IPS-18c (cell line): ENCODE measurements around the gene MVB12B.
"Not testable (repeated sequence)": the region's sequence is repeated elsewhere in the genome, so short reads cannot be mapped to it uniquely, and the experiment has no call there.

Source experiments
- H3K4me3 ChIP-seq: 2 replicates; pipeline ENCODE4 v1.7.0; 2013; ENCODE audit warnings: low read depth, mild to moderate bottlenecking, low read length, moderate library complexity; ENCODE audit not compliant: insufficient read depth
- H3K9me3 ChIP-seq: one replicate; pipeline ENCODE4 v1.6.1; 2013; ENCODE audit warnings: mild to moderate bottlenecking, low read length, moderate library complexity; ENCODE audit not compliant: control insufficient read depth, insufficient read depth

MVB12B gene, protein sequence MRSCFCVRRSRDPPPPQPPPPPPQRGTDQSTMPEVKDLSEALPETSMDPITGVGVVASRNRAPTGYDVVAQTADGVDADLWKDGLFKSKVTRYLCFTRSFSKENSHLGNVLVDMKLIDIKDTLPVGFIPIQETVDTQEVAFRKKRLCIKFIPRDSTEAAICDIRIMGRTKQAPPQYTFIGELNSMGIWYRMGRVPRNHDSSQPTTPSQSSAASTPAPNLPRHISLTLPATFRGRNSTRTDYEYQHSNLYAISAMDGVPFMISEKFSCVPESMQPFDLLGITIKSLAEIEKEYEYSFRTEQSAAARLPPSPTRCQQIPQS

DNA sequence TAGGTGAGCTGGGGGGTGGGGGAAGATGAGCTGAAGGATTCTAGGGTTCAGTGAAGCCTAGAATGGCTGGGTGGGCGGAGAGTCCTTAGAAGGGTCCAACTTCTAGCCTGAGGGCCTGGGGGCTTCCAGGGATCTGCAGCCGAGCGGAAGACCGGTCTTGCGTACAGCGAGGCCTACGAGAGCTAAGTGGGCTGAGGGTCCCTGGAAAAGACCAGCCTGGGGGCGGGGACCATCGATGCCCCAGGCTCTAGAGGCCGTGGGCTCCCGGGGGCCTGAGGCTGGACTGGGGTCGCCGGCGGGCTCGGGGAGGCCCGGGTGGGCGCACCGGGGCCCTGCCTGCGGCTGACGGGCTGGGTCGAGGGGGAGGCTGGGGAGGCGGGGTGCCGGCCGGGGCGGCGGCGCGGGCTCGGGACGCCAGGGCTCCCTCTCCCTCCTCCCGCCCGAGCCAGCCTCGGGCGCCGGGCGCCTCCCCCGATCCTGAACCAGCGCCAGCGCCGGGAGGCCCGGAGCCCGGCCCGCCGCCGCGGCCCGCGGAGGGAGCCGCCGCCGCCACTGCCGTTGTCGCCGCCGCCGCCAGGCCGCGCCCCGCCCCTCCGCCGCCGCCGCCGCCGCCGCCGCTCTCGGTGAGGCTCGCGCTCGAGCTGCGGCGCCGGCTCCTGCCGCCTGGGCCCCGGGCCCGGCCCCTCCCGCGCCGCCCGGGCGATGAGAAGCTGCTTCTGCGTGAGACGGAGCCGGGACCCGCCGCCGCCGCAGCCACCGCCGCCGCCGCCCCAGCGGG lies at the start of gene MVB12B:
TSS of gene MVB12B (plus strand) at position 602 of the 778 bp plus-strand sequence. CDS start at position 703, 101 bp downstream.
- Histone ChIP-seq H3K4me3 (peak within 1 kb of the TSS; percentile 52), H3K9me3 (no peaks in the 10 kb centered on the region)

DNA sequence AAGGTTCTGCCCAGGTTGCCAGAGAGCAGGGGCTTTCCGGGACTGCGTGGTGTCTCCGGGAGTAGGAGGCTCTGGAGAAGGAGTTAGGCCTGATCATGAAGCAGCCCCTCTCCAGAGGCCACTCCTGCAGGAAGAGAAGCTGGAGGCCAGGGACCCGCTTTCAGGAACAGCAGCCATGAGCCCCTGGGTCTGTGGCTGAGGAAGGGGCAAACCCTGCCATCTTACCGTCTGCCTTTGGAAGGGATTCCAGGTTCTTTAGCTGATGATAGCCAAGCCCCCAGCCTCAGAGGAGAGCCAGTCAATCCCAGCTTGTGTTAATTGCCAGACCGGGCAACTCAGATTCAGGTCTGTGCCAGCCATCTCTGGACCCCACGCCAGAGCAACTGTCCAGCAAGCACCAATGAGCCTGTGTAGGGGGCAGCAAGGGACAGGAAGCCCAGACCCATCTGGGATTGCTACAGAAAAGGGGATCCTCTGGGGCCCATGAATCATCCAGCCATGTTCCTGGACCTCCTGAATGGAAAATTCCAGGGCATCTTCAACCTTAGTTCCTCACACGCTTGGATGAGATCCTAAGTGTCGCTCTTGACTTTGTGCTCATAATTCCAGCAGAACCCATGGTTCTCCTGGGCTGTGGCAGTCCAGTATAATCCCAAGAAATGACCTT lies 42.7 kb upstream of the MVB12B start:
- H3K9me3 ChIP-seq: no peaks in the 10 kb centered on the region
- H3K4me3 ChIP-seq: no peak overlapping the region

DNA sequence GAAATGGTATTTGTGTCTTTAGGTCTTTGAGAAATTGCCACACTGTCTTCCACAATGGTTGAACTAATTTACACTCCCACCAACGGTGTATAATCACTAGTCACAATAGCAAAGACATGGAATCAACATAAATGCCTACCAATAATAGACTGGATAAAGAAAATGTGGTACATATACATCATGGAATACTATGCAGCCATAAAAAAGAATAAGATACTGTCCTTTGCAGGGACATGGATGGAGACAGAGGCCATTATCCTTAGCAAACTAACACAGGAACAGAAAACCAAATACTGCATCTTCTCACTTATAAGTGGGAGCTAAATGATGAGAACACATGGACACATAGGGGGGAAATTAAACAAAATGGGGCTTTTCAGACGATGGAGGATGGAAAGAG lies 41.0 kb upstream of the MVB12B start:
- not testable (repeated sequence) for H3K4me3 ChIP-seq, H3K9me3 ChIP-seq

DNA sequence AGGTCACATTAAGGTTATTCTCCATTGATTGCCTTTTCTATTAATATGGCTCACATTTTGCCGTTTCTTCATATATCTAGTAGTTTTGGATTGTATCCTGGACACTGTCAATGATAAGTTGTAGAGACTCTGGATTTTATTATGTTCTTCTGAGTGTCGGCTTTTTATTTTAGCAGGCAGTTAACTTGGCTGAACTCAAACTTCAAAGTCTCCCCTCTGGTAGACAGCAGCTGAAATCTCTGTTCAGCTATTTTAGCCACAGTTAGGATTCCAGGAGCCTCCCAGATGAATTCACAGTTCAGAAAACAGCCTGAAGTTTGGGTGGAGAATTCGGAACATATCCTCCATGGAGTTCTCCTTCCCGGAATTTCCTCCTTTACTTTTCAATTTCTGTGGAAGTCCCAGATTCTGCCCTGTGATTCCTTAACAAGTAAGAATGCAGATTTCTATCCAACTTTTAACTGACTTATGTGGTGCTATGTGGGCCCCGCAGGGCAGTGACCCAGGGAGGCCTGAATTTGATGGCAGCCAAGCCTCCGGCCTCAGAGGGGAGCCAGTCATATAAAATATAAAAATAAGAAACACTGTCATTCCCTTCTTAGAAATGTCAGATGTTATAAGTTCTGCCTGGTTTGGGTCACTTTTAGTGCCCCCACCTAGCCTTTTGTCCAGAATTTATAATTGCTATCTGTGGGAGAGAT lies 39.3 kb upstream of the MVB12B start:
- no peaks in the 10 kb centered on the region for H3K9me3 ChIP-seq

DNA sequence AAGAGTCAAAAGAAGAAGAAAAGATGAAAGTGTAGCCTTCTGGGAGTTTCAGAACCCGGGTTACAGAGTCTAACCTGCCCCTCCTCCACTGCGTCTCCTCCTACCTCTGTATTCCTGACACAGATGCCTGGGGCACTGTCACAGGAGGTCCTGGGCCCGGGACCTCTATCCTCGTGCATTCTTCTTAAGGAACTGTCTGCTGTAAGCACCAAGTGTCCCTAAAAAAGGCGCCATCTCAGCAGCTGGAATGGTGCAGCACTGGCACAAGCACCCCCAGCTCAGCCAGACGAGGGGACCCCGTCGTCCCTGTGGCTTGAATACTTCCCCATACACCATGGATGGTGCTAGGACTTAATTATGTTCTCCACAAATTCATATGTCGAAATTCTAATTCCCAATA lies 35.8 kb upstream of the MVB12B start:
- Histone ChIP-seq H3K9me3 (no peaks in the 10 kb centered on the region), H3K4me3 (no peak overlapping the region)

More for the DNA sequence above, 39.3 kb upstream of the MVB12B start:
- H3K4me3 ChIP-seq: no peak overlapping the region

DNA sequence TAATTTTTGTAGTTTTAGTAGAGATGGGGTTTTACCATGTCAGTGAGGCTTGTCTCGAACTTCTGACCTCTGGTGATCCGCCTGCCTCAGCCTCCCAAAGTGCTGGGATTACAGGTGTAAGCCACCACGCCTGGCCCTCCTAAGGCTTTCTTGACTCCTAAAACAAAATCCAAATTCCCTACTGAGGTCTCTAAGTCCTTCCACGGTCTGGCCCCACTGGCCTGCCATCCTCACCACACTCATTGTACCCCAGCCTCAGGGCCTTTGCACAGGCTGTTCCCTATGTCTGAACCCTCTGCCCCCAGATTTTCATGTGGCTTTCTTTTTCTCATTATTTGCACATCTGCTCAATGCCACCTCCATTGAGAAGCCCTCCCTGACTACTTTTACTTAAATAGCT lies 34.7 kb upstream of the MVB12B start:
- no peaks in the 10 kb centered on the region for H3K9me3 ChIP-seq
- no peak overlapping the region for H3K4me3 ChIP-seq

DNA sequence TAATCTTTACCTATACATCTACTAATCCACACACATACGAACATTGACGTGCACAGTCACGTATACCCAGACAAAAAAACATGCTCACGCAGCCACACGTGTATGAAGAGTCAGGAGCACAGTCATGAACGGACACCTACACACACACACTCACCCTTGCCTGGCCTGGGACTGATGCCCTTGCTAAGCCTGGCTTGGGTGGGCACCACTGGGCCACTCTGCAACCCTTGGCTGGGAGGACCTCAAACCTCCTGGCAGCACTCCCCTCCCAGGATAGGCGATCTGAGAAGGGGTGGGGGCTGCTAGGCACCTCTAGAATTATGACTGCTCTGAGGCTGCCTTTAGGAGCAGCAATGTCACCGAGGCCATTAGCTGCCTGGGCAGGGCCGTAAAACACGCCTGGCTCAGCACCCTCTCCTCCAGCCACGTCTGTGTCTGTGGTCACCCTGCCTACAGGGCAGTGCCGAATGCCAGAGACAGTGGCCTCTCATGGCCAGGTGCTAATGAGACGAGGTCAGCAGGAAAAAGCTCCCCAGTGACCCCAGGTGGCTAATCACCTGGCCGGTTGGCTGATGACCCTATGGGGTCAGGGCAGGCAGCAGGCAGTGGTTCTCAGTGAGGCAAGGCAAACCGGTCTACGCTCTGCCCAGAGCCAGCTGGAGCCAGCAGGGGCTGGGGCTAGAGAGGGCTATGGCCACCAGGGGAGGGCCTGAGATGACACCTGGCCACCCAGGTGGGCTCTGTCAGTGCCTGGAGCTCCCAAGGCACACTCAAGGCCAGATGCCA lies 33.7 kb upstream of the MVB12B start:
- no peak overlapping the region for H3K4me3 ChIP-seq
- H3K9me3 ChIP-seq: no peaks in the 10 kb centered on the region

DNA sequence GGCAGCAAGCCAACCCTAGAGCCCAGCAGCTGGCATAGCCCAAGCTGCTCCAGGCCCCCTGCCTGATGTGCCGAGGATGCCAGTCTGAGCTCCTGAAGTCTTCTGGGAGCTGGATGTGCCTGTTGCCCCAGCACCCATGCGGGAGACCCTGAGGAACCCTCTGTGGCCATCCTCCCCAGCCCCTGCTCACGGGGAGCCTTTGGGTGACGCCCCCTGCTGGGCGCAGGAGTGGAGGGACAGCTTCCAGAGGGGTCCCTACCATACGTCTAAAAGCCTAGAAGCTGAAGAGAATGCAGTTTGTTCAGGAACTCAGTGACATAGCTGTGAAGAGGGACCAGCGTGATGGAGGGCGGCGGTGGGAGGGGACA lies 33.1 kb upstream of the MVB12B start:
- Histone ChIP-seq H3K4me3 (no peak overlapping the region), H3K9me3 (no peaks in the 10 kb centered on the region)

DNA sequence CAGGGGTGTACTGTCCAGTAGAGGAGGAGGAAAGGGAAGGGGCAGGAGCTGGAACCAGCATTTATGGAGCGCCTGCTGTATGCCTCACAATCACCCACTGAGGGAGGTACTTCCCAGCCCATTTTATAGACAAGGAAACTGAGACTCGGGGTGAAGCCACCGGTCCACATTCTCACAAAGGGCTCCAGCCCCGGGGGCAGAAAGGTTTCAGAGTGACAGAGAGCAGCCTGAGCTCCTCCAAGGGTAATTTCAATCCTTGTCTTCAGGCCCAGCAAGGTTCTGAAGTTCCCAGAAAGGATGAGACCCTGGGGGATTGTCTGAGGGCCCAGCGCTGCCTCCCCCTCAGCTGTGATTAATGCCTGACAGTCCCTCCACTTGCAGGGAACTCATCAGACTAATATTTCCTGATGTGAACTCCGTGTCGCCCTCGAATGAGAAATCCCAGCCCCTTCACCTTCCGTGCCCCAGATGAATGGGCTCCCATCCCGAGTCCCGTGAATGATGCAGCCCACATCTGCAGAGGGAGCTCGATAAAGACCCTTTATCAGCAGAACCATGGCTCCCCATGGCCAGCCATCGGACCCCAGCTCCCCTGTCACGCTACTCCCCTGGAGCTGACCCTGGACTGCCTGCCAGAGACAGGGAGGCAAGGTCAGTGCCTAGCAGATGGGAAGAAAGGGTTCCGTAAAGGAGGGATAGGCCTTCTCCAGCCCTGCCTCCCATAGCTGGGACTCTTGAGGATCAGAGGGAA lies 32.1 kb upstream of the MVB12B start:
- no peaks in the 10 kb centered on the region for H3K9me3 ChIP-seq
- H3K4me3 ChIP-seq: no peak overlapping the region

DNA sequence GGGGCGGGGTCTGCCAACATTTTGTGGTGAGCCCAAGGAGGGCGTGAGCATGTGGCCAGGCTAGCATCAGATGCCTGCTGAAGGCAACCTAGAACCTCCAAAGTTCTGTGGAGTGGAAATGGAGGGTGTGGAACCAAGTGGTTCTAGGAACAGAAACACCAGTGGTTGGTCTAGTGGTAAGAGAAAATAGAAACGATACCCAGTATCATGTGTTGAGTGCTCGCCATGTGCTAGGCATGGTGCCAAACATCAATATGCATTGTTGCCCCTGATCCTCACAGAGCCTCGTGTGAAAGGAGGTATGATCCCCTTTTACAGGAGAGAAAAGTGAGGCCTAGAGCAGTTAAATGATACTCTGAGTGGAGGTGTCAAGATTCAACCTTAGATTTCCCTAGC lies 31.5 kb upstream of the MVB12B start:
- H3K4me3 ChIP-seq: no peak overlapping the region
- H3K9me3 ChIP-seq: no peaks in the 10 kb centered on the region

DNA sequence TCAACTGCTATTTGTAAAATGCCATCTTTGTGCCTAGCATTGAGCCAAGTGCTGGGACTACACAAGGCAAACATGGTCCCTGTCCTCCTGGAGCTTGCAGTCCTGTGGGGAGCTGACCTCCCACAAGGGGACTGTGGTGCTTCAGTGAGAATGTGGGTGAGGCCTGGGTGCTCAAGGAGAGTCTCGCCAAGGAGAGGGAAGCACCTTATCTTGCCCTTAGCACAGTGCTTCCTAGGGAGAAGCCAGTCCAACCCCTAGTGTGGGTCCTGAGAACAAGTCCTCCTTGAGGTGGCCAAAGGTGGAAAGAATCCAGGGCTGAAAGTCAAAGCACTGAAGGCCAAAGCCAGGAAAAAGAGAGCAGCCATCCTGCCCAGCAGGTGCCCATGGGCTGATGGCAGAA lies 31.1 kb upstream of the MVB12B start:
- Histone ChIP-seq H3K4me3 (no peak overlapping the region), H3K9me3 (no peaks in the 10 kb centered on the region)

DNA sequence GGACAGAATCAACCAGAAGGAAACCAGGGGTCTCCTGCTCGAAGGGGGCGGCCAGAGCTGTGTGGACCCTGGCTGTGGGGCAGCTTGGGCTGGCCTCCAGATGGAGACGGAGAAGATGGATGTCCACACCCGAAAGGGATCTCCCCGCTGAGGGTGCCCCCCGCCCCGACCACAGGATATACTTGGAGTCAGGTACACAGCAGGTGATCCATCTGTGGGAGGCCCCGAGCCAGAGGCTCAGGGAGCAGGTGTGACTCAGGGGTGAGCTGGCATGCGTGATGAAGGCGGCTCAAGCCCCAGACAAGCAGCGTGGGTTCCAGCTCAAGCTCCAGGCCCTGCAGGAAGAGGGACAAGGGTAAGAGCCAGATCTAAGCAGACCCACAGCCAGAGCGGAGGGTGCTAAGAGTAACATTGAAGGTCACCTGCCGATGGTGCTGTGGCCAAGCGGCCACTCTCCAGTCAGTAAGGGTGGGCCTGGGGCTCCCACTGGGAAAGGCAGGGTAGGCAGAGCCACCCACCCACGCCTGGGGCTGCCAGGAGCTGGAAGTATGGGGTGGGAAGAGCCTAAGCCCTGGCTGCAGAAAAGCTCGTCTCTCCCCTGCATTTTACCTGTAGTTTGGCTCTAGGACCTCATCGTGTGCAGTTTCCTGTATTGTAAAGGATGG lies 30.6 kb upstream of the MVB12B start:
- Histone ChIP-seq H3K4me3 (no peak overlapping the region), H3K9me3 (no peaks in the 10 kb centered on the region)

DNA sequence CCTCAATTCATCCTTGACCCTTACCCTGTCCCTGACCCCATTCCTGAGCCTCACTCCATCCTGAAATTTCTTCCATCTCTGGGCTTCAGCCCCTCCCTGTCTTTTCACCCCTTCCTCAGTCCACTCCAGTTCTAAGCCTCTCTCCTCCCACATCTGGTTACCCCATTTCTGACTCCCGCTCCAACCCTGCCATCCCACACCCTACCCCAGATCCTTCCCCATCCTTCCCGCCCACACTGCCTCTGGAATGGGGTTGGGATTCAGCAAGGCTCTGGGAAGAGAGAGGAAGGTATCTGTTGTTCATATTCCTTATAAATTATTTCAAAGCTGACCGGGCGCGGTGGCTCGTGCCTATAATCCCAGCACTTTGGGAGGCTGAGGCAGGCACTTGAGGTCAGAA lies 29.9 kb upstream of the MVB12B start:
- Histone ChIP-seq H3K9me3 (no peaks in the 10 kb centered on the region), H3K4me3 (no peak overlapping the region)

DNA sequence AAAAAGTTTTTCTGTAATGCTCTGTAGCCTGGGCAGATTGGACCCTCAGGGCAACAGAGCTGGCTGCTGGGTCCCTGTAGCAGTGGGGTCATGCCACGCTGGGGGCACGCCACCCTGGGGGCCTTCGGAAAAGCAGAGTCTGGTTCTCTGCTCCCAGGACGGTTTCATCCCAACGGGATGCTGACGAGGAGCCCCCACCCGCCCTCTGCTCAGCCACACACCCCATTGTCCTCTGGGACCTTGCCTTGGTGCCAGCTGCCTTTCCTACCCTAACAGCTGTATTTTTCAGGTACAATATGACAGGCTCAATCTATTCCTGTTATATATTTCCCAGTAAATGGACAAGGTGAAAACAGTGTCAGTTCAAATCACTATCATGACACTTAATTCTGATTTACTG lies 29.0 kb upstream of the MVB12B start:
- Histone ChIP-seq H3K4me3 (no peak overlapping the region), H3K9me3 (no peaks in the 10 kb centered on the region)

DNA sequence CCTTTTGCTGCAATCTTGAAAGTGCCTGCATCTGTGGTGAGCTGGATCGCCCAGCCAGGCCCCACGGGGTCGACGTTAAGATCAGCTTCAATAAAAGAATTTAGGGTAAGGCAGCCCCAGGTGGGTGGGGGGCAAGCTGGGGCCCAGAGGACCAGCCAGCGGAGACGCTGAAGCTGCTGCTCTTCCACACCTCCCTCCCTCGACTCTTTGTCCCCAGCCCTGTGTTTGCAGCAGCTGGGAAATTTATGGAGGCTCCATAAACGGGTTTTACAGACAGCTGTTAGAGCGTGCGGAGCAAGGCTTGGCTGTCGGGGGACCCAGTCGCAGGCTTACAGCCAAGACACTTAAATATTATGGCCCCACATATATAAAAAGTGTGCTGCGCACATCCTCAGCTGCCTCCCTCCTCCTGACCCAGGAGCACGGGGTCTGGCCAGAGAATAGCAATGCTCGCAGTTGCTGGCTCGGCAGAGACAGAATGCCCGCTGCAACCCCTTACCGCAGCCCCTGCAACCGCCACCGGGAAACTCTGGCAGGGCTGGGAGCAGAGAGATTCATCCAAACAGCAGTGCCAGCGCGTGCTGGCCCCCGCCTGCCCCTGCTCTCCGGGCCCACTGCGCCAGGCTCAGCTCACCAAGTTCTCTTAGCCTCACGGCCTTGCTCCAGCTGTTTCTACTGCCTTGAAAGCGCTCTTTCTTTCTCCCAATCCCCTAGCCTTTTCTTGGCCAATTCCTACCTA lies 28.4 kb upstream of the MVB12B start:
- H3K4me3 ChIP-seq: no peak overlapping the region
- H3K9me3 ChIP-seq: no peaks in the 10 kb centered on the region
